ENCODE measurements around the gene ZFHX3. TPM values are rescaled to one million over a fixed set of nuclear protein-coding genes. Genes with fewer than 3 reads are reported as not detected.

The ZFHX3 gene
- total and polyA plus RNA-seq, 10 donors: 0.47 to 18.5 (median 11.1) TPM

DNA sequence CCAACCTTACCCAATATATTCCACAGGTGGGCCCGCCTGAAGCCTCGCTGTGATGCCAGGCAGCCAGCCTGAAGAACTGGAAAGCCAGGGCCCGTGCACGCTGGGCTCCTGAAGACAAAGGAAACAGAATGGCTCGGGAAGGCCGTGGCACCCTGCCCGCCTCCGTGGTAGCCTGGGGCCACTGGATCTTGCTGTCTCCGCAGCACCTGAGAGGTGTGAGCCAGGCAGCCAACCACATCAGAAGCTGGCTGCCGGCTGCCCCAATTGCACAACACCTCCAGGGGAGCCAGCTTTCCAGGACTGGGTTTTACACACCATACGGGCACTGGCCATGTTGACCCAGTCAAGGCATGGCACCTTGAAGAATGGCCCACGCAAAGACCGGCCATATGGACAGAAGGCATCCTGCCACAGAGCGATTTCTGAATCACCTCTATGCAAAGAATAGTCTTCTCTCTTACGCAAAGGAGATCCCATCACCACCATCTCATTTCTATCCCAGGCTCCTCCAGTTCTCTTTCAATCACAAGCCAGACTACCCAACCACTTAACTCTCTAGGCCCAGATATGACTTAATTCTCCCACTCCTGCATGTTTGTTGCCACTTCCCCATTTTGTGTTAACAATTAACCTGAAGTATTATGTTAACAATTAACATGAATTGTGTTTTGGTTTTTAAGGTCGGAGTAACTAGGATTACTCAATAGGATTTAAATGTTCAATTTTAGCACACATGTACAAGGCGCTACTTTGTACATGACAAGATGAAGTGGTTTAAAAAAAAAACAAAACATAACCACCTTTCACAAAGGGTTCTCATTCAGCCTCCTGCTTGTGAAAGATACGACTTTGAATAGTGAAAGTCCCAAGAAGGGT is 32.1 kb downstream of the ZFHX3 start:
- Histone ChIP-seq H3K36me3 (no peaks in the 10 kb centered on the region), H3K4me3 (no peak overlapping the region), H3K27ac (no peak overlapping the region), H3K4me1 (peaks cover 0 to 23% (median 8%) of the 10 kb centered on the region in 6 donors), H3K9me3 (no peaks in the 10 kb centered on the region), H3K27me3 (replicated peaks in 1 of 7) (no peaks in the 10 kb centered on the region)
- TF ChIP-seq POLR2A (IDR thresholded peaks at IDR 0.05): no peak
- no peak for TF ChIP-seq POLR2AphosphoS5 (IDR thresholded peaks at IDR 0.05)
- TF ChIP-seq, protein P1, sequence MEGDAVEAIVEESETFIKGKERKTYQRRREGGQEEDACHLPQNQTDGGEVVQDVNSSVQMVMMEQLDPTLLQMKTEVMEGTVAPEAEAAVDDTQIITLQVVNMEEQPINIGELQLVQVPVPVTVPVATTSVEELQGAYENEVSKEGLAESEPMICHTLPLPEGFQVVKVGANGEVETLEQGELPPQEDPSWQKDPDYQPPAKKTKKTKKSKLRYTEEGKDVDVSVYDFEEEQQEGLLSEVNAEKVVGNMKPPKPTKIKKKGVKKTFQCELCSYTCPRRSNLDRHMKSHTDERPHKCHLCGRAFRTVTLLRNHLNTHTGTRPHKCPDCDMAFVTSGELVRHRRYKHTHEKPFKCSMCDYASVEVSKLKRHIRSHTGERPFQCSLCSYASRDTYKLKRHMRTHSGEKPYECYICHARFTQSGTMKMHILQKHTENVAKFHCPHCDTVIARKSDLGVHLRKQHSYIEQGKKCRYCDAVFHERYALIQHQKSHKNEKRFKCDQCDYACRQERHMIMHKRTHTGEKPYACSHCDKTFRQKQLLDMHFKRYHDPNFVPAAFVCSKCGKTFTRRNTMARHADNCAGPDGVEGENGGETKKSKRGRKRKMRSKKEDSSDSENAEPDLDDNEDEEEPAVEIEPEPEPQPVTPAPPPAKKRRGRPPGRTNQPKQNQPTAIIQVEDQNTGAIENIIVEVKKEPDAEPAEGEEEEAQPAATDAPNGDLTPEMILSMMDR (IDR thresholded peaks at IDR 0.05 in 8 of 11, conservative IDR thresholded peaks at IDR 0.05 in 3 of 11): no peak
- no peak for DNase-seq
- 84 to 89% (median 85%) methylated on average over 17 to 18 of the region's 18 CpGs for WGBS, 5 donors
- intact Hi-C loops (cut with DNase I; ENCODE audit: low total_unique reads): no loop called here

DNA sequence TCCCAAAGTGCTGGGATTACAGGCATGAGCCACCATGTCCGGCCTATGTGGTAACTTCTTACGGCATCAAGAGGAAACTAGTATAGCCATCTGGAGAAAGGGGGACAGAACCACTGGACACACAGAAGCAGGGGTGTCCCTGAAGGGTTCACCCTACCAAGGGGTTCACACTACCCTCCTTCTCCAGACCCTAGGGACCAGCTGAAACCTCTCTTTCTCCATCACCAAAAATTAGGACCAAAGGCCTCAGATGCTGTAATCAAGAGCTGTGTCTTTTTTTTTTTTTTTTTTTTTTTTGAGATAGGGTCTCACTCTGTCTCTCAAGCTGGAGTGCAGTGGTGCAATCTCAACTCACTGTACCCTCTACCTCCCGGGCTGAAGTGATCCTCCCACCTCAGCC is 33.2 kb downstream of the ZFHX3 start:
- Histone ChIP-seq H3K4me3 (no peak overlapping the region), H3K9me3 (no peaks in the 10 kb centered on the region), H3K4me1 (peaks cover 0 to 33% (median 13%) of the 10 kb centered on the region in 6 donors), H3K27ac (no peak overlapping the region), H3K27me3 (replicated peaks in 1 of 7) (no peaks in the 10 kb centered on the region), H3K36me3 (no peaks in the 10 kb centered on the region)
- 78 to 98% (median 89%) methylated on average over 3 of the region's 3 CpGs for WGBS, 5 donors
- intact Hi-C loops (cut with DNase I; ENCODE audit: low total_unique reads): no loop called here
- TF ChIP-seq, protein P1 (IDR thresholded peaks at IDR 0.05 in 8 of 11, conservative IDR thresholded peaks at IDR 0.05 in 3 of 11): no peak
- TF ChIP-seq POLR2AphosphoS5 (IDR thresholded peaks at IDR 0.05) (no peak), POLR2A (IDR thresholded peaks at IDR 0.05) (no peak)
- DNase-seq: no peak

- DNase-seq: no peak
- Histone ChIP-seq H3K27ac (no peak overlapping the region), H3K4me1 (peaks cover 0 to 28% (median 12%) of the 10 kb centered on the region in 6 donors), H3K4me3 (no peak overlapping the region), H3K36me3 (no peaks in the 10 kb centered on the region), H3K9me3 (no peaks in the 10 kb centered on the region), H3K27me3 (replicated peaks in 1 of 7) (no peaks in the 10 kb centered on the region)
- intact Hi-C loops (cut with DNase I; ENCODE audit: low total_unique reads): no loop called here
- TF ChIP-seq POLR2A (IDR thresholded peaks at IDR 0.05) (no peak), POLR2AphosphoS5 (IDR thresholded peaks at IDR 0.05) (no peak)
- TF ChIP-seq, protein P1 (IDR thresholded peaks at IDR 0.05 in 8 of 11, conservative IDR thresholded peaks at IDR 0.05 in 3 of 11): no peak
- WGBS, 5 donors: 89 to 99% (median 96%) methylated on average over 5 of the region's 5 CpGs
Observed at GRCh38 chr16:73013974-73014373, 34.0 kb downstream of the ZFHX3 start.

- no peak overlapping the region for H3K27ac ChIP-seq
- no peaks in the 10 kb centered on the region for H3K9me3 ChIP-seq
- intact Hi-C loops (cut with DNase I; ENCODE audit: low total_unique reads): no loop called here
- peaks cover 0 to 28% (median 12%) of the 10 kb centered on the region in 6 donors for H3K4me1 ChIP-seq
- DNase-seq: no peak
- 91 to 98% (median 95%) methylated on average over 5 of the region's 5 CpGs for WGBS, 5 donors
- no peak overlapping the region for H3K4me3 ChIP-seq
- no peak for TF ChIP-seq POLR2AphosphoS5 (IDR thresholded peaks at IDR 0.05)
- TF ChIP-seq, protein P1 (IDR thresholded peaks at IDR 0.05 in 8 of 11, conservative IDR thresholded peaks at IDR 0.05 in 3 of 11): no peak
- no peak for TF ChIP-seq POLR2A (IDR thresholded peaks at IDR 0.05)
- H3K36me3 ChIP-seq: no peaks in the 10 kb centered on the region
- no peaks in the 10 kb centered on the region for H3K27me3 ChIP-seq (replicated peaks in 1 of 7)
Observed at GRCh38 chr16:73012341-73012740, 35.6 kb downstream of the ZFHX3 start.
